Measurements from ENCODE around the gene ASPSCR1.

GRCh38 chr17:82017612-82018151 is 40.3 kb downstream of the ASPSCR1 start:
- no peak for TF ChIP-seq POLR2A (IDR thresholded peaks at IDR 0.05)
- no peak for TF ChIP-seq POLR2AphosphoS5 (IDR thresholded peaks at IDR 0.05)

Data from upper lobe of left lung (tissue), 4 donors.